ENCODE results near the gene CISH.

DNA sequence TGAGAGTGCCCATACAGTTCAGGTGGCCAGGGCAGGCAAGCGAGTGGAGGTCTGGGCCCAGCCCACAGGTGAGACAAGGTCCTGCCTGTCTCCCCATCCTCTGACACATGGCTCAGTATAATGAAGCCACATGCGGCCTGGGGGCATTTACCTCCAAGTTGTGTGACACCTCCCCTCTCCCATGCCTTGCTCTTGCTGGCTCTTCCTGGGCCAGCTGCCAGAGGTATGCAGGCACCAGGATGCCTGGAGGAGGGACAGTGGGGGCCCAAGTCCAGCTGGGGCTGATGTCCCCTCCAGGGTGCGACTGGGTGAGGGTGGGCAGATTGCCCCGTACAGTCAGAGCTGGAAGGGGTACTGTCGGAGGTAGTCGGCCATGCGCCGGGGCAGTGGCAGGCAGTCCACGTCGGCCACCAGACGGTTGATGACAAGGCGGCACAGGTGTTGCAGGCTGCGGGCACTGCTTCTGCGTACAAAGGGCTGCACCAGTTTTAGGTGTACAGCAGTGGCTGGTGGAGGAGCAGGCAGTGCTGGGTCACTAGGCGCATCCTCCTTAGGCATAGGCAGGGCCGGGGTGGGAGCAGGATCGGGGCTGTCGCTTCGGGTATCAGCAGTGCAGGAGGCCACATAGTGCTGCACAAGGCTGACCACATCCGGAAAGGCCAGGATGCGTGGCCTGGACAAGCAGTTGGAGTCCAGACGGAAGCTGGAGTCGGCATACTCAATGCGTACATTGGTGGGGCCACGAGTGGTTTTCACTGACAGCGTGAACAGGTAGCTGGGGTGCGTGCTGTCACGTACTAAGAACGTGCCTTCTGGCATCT, 4.1 kb downstream of the CISH start:
- TF ChIP-seq POLR2A (IDR thresholded peaks at IDR 0.05): no peak
- TF ChIP-seq, protein P1, sequence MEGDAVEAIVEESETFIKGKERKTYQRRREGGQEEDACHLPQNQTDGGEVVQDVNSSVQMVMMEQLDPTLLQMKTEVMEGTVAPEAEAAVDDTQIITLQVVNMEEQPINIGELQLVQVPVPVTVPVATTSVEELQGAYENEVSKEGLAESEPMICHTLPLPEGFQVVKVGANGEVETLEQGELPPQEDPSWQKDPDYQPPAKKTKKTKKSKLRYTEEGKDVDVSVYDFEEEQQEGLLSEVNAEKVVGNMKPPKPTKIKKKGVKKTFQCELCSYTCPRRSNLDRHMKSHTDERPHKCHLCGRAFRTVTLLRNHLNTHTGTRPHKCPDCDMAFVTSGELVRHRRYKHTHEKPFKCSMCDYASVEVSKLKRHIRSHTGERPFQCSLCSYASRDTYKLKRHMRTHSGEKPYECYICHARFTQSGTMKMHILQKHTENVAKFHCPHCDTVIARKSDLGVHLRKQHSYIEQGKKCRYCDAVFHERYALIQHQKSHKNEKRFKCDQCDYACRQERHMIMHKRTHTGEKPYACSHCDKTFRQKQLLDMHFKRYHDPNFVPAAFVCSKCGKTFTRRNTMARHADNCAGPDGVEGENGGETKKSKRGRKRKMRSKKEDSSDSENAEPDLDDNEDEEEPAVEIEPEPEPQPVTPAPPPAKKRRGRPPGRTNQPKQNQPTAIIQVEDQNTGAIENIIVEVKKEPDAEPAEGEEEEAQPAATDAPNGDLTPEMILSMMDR (IDR thresholded peaks at IDR 0.05): no peak

All from testis (tissue), 2 donors.